HepG2 (cell line): ENCODE results near the gene PCDHGA1. TPM values are rescaled to one million over a fixed set of nuclear protein-coding genes. Genes with fewer than 3 reads are reported as not detected.

ENCODE experiments used
- ATAC-seq: fragments of 200-7000 bp; cut with Tn5 transposase; 3 replicates; pipeline ENCODE4 v1.9.1; 2020; ENCODE audit warnings: mild to moderate bottlenecking, moderate library complexity
- BruUV-seq: library from RNA; stranded (reverse); fragments of 400-500 nt; replicated peaks from 2 replicates; lab custom pipeline; 2021; lab: Mats Ljungman, UMichigan
- CTCF ChIA-PET: fragments of 300-600 bp; formaldehyde crosslinking; extraction: SDS; loops from one replicate; lab custom pipeline; 2021; ENCODE audit warnings: low total read pairs, inconsistent platforms, low intra/inter-chr PET ratio; lab: Yijun Ruan, JAX
- POLR2A ChIA-PET: fragments of 350-600 bp; sonication (Branson Sonifier 250); formaldehyde crosslinking; loops from one replicate; lab custom pipeline; 2020; ENCODE audit warnings: antibody characterized with exemption, inconsistent platforms; lab: Yijun Ruan, JAX
- DNase-seq: peaks from one replicate; pipeline ENCODE4 v3.0.0-alpha.2; 2015; ENCODE audit warnings: low spot score
- FAIRE-seq: peaks from 3 replicates; lab custom pipeline; 2011; peaks lifted over from hg19 to GRCh38; lab: Jason Lieb, UNC
- H2AFZ ChIP-seq: one replicate; pipeline ENCODE4 v1.6.1; 2011; ENCODE audit warnings: low read length, inconsistent platforms
- H3K27ac ChIP-seq: fragments of 300-600 bp; 3 replicates; pipeline ENCODE4 v1.8.0; 2011; ENCODE audit warnings: mixed run types, mild to moderate bottlenecking, mixed read lengths, low read length, inconsistent platforms; ENCODE audit not compliant: insufficient read depth; ENCODE audit errors: extremely low read length
- H3K27me3 ChIP-seq, 2 experiments: fragments of 200-600 bp in 1 of 2; 2 replicates in 1 of 2; 3 replicates in 1 of 2; pipeline versions ENCODE4 v1.6.0 to v1.8.0; 2011; ENCODE audit warnings: low read length in 2 of 2, mild to moderate bottlenecking in 2 of 2, moderate library complexity in 2 of 2, inconsistent platforms in 1 of 2; ENCODE audit not compliant: insufficient read depth in 2 of 2, control insufficient read depth in 1 of 2
- H3K36me3 ChIP-seq, 2 experiments: fragments of 200-600 bp in 1 of 2; replicated peaks in 1 of 2; 2 replicates in 1 of 2; 3 replicates in 1 of 2; pipeline versions ENCODE4 v1.5.1 to v1.8.0; 2011; ENCODE audit warnings: low read length in 2 of 2, inconsistent platforms in 1 of 2; ENCODE audit not compliant: insufficient read depth in 2 of 2, control insufficient read depth in 1 of 2
- H3K4me1 ChIP-seq: 2 replicates; pipeline ENCODE4 v1.5.1; 2012; ENCODE audit warnings: low read length, inconsistent platforms; ENCODE audit not compliant: insufficient read depth
- H3K4me2 ChIP-seq: 2 replicates; pipeline ENCODE4 v1.6.0; 2011; ENCODE audit warnings: low read depth, low read length, inconsistent platforms
- H3K4me3 ChIP-seq, 3 experiments: fragments of 200-600 bp in 1 of 3; sonication (generic), shearing (Covaris generic) in 1 of 3; replicated peaks in 1 of 3; 2 replicates each; pipeline ENCODE4 v1.5.1; 2011 to 2016; ENCODE audit warnings: low read length in 3 of 3, inconsistent platforms in 2 of 3, low read depth in 2 of 3, mild to moderate bottlenecking in 2 of 3, control low read depth in 1 of 3, mixed read lengths in 1 of 3; ENCODE audit not compliant: insufficient read depth in 1 of 3
- H3K79me2 ChIP-seq: one replicate; pipeline ENCODE4 v1.6.1; 2011; ENCODE audit warnings: low read length, inconsistent platforms; ENCODE audit not compliant: insufficient read depth
- H3K9ac ChIP-seq: 2 replicates; pipeline ENCODE4 v1.6.0; 2011; ENCODE audit warnings: mild to moderate bottlenecking, low read depth, low read length, inconsistent platforms; ENCODE audit not compliant: insufficient read depth
- H3K9me3 ChIP-seq: 2 replicates; pipeline ENCODE4 v1.5.1; 2012; ENCODE audit warnings: mild to moderate bottlenecking, low read length
- H4K20me1 ChIP-seq: 2 replicates; pipeline ENCODE4 v1.6.0; 2011; ENCODE audit warnings: inconsistent platforms, mild to moderate bottlenecking, low read length, moderate library complexity; ENCODE audit not compliant: insufficient read depth
- ADNP ChIP-seq: sonication (generic); formaldehyde crosslinking; IDR thresholded peaks from 2 replicates; pipeline ENCODE4 v1.4.0; 2020; ENCODE audit warnings: missing genetic modification reagents
- ARHGAP35 ChIP-seq: sonication (generic); formaldehyde crosslinking; IDR thresholded peaks from 2 replicates; pipeline ENCODE4 v1.9.0; 2022; ENCODE audit warnings: mild to moderate bottlenecking, inconsistent platforms, moderate library complexity, missing genetic modification reagents, borderline replicate concordance
- CREM ChIP-seq, 2 experiments: sonication (generic) in 1 of 2; formaldehyde crosslinking in 1 of 2; IDR thresholded peaks; 2 replicates each; pipeline versions ENCODE4 v1.4.0 to v1.6.1; 2016 to 2020; ENCODE audit warnings: antibody characterized with exemption in 1 of 2, mild to moderate bottlenecking in 1 of 2, missing genetic modification reagents in 1 of 2
- IKZF1 ChIP-seq: fragments of 450-650 bp; IDR thresholded peaks from 2 replicates; pipeline ENCODE4 v1.7.1; 2016
- NR2F1 ChIP-seq, 2 experiments: fragments of 450-650 bp in 1 of 2; formaldehyde crosslinking in 1 of 2; IDR thresholded peaks; 2 replicates each; pipeline versions ENCODE4 v1.5.0 to v1.6.1; 2016 to 2020; ENCODE audit warnings: mild to moderate bottlenecking in 1 of 2, missing compliant biosample characterization in 1 of 2, missing genetic modification reagents in 1 of 2, moderate library complexity in 1 of 2
- RFX1 ChIP-seq: fragments of 450-650 bp; IDR thresholded peaks from 2 replicates; pipeline ENCODE4 v1.6.1; 2017
- ZNF652 ChIP-seq: IDR thresholded peaks from 2 replicates; pipeline ENCODE4 v1.6.1; 2016; ENCODE audit warnings: low read depth, borderline replicate concordance
- WGBS: methylation state at CpG from one replicate; pipeline ENCODE4 v1.1.6; 2017; ENCODE audit warnings: low lambda C conversion rate; 5-methylcytosine and 5-hydroxymethylcytosine counted together
- in situ Hi-C: cut with HindIII; loops from 2 replicates; pipeline ENCODE4 v1.10.0; 2017; ENCODE audit warnings: low pct_unique_long_range_greater_than_20kb; ENCODE audit not compliant: extremely low pct_ligation_motif_present
- intact Hi-C: fragments of 100-400 bp; cut with micrococcal nuclease; formaldehyde crosslinking; loops from one replicate; pipeline ENCODE4 v1.10.0; 2022; ENCODE audit not compliant: unreplicated experiment
- polyA plus RNA-seq, 8 experiments: library from polyadenylated mRNA; depleted of rRNA in 3 of 8; stranded (reverse) in 7 of 8; unstranded in 1 of 8; fragments of >200 nt; fragmentation: Illumina TruSeq in 4 of 8; extraction: Trizol in 4 of 8; gene quantifications; 2 replicates each; pipeline versions ENCODE4 v1.2.1 to v1.2.3, GENCODE V29; 2011 to 2016; ENCODE audit warnings: low read depth in 4 of 8, missing spikeins in 1 of 8, mixed read lengths in 1 of 8; ENCODE audit not compliant: insufficient read depth in 1 of 8
- total RNA-seq, 5 experiments: library from RNA; depleted of rRNA; stranded (reverse); fragments of >200 nt; fragmentation: Illumina TruSeq; extraction: Trizol; gene quantifications; 2 replicates each; pipeline ENCODE4 v1.2.3, GENCODE V29; 2016; ENCODE audit warnings: low read depth in 1 of 5
- TF ChIP-seq, protein P1 (sequence below): sonication (generic); formaldehyde crosslinking; IDR thresholded peaks from 2 replicates; pipeline ENCODE4 v1.4.0; 2020; ENCODE audit warnings: missing genetic modification reagents
- TF ChIP-seq, protein P2 (sequence below): sonication (generic); formaldehyde crosslinking; IDR thresholded peaks from 2 replicates; pipeline ENCODE4 v1.4.0; 2020; ENCODE audit warnings: missing genetic modification reagents

Gene PCDHGA1
- total and polyA plus RNA-seq, 2 of the 13 experiments (the other 11 are each of a cell fraction or from before 2014, with no cell fraction given), result 0.31 to 0.40 TPM

DNA sequence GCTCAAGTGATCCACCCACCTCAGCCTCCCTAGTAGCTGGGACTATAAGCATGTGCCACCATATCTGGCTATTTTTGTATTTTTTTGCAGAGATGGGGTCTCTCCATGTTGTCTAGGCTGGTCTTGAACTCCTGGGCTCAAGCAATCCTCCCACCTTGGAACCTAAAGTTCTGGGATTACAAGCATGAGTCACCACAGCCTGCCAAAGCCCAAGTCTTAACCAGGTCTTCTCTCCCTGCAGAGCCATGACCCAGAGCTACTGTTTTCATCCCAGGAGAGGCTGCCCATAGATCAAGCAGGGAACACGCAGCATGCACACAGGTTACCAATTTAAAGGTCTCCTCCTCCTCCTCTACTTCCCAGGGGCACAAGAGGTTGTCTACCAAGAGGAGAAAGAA is 188.3 kb downstream of the PCDHGA1 start (continued):
- TF ChIP-seq, protein P1, sequence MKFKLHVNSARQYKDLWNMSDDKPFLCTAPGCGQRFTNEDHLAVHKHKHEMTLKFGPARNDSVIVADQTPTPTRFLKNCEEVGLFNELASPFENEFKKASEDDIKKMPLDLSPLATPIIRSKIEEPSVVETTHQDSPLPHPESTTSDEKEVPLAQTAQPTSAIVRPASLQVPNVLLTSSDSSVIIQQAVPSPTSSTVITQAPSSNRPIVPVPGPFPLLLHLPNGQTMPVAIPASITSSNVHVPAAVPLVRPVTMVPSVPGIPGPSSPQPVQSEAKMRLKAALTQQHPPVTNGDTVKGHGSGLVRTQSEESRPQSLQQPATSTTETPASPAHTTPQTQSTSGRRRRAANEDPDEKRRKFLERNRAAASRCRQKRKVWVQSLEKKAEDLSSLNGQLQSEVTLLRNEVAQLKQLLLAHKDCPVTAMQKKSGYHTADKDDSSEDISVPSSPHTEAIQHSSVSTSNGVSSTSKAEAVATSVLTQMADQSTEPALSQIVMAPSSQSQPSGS (CRISPR knock-in tag), result no peak
- TF ChIP-seq, protein P2, sequence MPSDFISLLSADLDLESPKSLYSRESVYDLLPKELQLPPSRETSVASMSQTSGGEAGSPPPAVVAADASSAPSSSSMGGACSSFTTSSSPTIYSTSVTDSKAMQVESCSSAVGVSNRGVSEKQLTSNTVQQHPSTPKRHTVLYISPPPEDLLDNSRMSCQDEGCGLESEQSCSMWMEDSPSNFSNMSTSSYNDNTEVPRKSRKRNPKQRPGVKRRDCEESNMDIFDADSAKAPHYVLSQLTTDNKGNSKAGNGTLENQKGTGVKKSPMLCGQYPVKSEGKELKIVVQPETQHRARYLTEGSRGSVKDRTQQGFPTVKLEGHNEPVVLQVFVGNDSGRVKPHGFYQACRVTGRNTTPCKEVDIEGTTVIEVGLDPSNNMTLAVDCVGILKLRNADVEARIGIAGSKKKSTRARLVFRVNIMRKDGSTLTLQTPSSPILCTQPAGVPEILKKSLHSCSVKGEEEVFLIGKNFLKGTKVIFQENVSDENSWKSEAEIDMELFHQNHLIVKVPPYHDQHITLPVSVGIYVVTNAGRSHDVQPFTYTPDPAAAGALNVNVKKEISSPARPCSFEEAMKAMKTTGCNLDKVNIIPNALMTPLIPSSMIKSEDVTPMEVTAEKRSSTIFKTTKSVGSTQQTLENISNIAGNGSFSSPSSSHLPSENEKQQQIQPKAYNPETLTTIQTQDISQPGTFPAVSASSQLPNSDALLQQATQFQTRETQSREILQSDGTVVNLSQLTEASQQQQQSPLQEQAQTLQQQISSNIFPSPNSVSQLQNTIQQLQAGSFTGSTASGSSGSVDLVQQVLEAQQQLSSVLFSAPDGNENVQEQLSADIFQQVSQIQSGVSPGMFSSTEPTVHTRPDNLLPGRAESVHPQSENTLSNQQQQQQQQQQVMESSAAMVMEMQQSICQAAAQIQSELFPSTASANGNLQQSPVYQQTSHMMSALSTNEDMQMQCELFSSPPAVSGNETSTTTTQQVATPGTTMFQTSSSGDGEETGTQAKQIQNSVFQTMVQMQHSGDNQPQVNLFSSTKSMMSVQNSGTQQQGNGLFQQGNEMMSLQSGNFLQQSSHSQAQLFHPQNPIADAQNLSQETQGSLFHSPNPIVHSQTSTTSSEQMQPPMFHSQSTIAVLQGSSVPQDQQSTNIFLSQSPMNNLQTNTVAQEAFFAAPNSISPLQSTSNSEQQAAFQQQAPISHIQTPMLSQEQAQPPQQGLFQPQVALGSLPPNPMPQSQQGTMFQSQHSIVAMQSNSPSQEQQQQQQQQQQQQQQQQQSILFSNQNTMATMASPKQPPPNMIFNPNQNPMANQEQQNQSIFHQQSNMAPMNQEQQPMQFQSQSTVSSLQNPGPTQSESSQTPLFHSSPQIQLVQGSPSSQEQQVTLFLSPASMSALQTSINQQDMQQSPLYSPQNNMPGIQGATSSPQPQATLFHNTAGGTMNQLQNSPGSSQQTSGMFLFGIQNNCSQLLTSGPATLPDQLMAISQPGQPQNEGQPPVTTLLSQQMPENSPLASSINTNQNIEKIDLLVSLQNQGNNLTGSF (CRISPR knock-in tag), result no peak

DNA sequence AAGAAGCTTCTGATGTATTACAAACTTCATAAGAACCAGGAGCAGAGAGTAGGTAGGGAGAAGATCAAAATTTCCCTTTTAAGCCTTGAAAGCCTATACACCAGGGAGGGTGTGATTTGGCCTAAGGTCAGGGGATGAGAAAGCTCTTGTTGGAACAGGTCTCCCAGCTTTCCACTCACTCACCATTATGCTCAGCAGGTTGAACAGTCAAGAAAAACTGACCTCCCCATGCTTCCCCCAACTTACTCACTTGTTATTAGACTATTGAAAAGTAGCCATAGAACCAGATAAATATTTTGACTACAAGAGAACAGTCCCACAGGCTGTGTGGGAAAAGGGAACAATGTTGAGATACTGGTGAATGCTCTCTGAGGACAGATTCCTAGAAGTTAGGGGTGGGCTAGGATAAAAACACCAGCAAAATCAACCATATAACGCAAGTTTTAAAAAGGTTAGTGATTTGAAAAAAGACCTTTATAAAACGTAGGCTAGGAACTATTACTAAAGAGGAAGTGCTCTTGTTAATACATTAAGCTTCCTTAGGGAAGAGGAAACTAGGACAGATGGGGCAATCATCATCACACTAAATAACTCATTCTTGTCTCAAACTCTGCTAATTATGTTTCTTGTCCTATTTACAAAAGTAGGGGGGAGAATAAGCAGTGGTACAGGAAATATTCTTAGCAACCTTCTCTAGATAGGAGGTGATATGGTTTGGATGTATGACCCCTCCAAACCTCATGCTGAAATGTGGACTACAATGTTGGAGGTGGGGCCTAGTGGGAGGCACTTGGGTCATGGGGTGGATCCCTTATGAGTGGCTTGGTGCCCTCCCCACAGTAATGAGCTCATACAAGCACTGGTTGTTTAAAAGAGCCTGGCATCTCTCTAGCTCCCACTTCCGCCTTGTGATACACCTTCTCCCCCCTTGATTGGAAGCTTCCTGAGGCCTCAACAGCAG is 189.6 kb downstream of the PCDHGA1 start:
- Histone ChIP-seq H3K79me2 (no peaks in the 10 kb centered on the region), H3K9me3 (no peaks in the 10 kb centered on the region), H3K27me3 (no peaks in the 10 kb centered on the region), H3K4me1 (peaks cover 18% of the 10 kb centered on the region), H3K4me3 (no peak overlapping the region), H3K27ac (no peak overlapping the region), H2AFZ (no peak overlapping the region), H3K4me2 (no peak overlapping the region), H3K9ac (no peak overlapping the region), H4K20me1 (peaks cover 5% of the 10 kb centered on the region; the same call in 1 of the 2 replicates), H3K36me3 (peaks cover 28 to 83% of the 10 kb centered on the region in 2 experiments)
- BruUV-seq, result no TSS peak
- DNase-seq, result no peak
- WGBS, result 96% methylated on average over 3 of the region's 3 CpGs
- TF ChIP-seq ZNF652 (CRISPR knock-in tag), result no peak
- TF ChIP-seq CREM (IDR thresholded peaks at IDR 0.05), result no peak
- TF ChIP-seq CREM (CRISPR knock-in tag; IDR thresholded peaks at IDR 0.05), result no peak
- no peak for TF ChIP-seq ADNP (CRISPR knock-in tag)
- TF ChIP-seq ARHGAP35 (CRISPR knock-in tag), result no peak
- TF ChIP-seq RFX1, result no peak
- no peak for TF ChIP-seq IKZF1
- no peak for TF ChIP-seq NR2F1 (CRISPR knock-in tag; IDR thresholded peaks at IDR 0.05)
- no peak for ATAC-seq
- in situ Hi-C loops (loop anchor here (5.0 to 10.0 kb wide), 2 partner anchors 103 to 165 kb away; partner anchors contain the start of genes PCDHGA4, PCDHGB1, PCDHGB2 and PCDHGB7), intact Hi-C loops (loop anchor here (5.0 to 10.0 kb wide), 2 partner anchors 165 to 298 kb away; partner anchors contain the start of genes PCDHB14, PCDHGA4, PCDHGB1 and PCDHGB2)
- FAIRE-seq, result no peak
- CTCF ChIA-PET, result no interaction called here
- POLR2A ChIA-PET, result no interaction called here
